Tibial nerve (tissue), 4 donors: Measurements from ENCODE around the gene FUT6. TPM values are rescaled to one million over a fixed set of nuclear protein-coding genes. Genes with fewer than 3 reads are reported as not detected.

ENCODE experiments used
- total RNA-seq, 4 donors: library from RNA; depleted of rRNA; stranded (reverse); fragments of >200 nt; gene quantifications; one replicate each; pipeline ENCODE4 v1.1.0, GENCODE V29; 2016

Gene FUT6
- total RNA-seq, 4 donors from 2014 or later, result not detected

Other genes starting within 250 kb of the FUT6 start
- 10 to 100 TPM; 58.1 to 99.8 (median 93.1) TPM for gene SAFB2, start 216.9 kb downstream of the FUT6 start, total RNA-seq
- gene SAFB, start 216.6 kb downstream of the FUT6 start, total RNA-seq, result 100 to 1,000 TPM; 121 to 252 (median 129) TPM
- 10 to 100 TPM; 48.9 to 79.1 (median 65.9) TPM for gene MICOS13, start 159.2 kb downstream of the FUT6 start, total RNA-seq
- gene HSD11B1L, start 158.7 kb downstream of the FUT6 start, total RNA-seq, result 10 to 100 TPM in 2 of 4 donors, 1 to 10 TPM in 2; 7.5 to 23.7 (median 11.6) TPM
- 100 to 1,000 TPM; 552 to 780 (median 644) TPM for gene RPL36, start 149.4 kb downstream of the FUT6 start, total RNA-seq
- gene LONP1, start 119.6 kb downstream of the FUT6 start, total RNA-seq, result 100 to 1,000 TPM; 107 to 116 (median 110) TPM
- not detected for gene CATSPERD, start 119.1 kb downstream of the FUT6 start, total RNA-seq
- 1 to 10 TPM in 3 of 4 donors, under 1 TPM in 1; 0.66 to 6.3 (median 2.3) TPM for gene PRR22, start 55.0 kb downstream of the FUT6 start, total RNA-seq
- 10 to 100 TPM; 33.2 to 75.9 (median 54.2) TPM for gene DUS3L, start 48.5 kb downstream of the FUT6 start, total RNA-seq
- not detected for gene NRTN, start 34.6 kb downstream of the FUT6 start, total RNA-seq
- gene FUT3, start 11.7 kb upstream of the FUT6 start, total RNA-seq, result under 1 TPM in 1 of 4 donors, not detected in 3; 0.90 TPM
- gene FUT5, start 30.8 kb upstream of the FUT6 start, total RNA-seq, result not detected
- 100 to 1,000 TPM; 184 to 350 (median 216) TPM for gene NDUFA11, start 64.1 kb upstream of the FUT6 start, total RNA-seq
- 10 to 100 TPM in 3 of 4 donors, 1 to 10 TPM in 1; 8.3 to 16.7 (median 13.9) TPM for gene VMAC, start 65.2 kb upstream of the FUT6 start, total RNA-seq
- gene CAPS, start 74.6 kb upstream of the FUT6 start, total RNA-seq, result 10 to 100 TPM; 67.5 to 95.0 (median 77.4) TPM
- gene RANBP3, start 138.4 kb upstream of the FUT6 start, total RNA-seq, result 100 to 1,000 TPM in 2 of 4 donors, 10 to 100 TPM in 2; 75.4 to 129 (median 95.6) TPM